Right lung (tissue), 5 donors: ENCODE data around the gene SMIM13. TPM values are rescaled to one million over a fixed set of nuclear protein-coding genes. Genes with fewer than 3 reads are reported as not detected.
A peak's percentile ranks its signal among the peaks of the same experiment; 100 is the strongest.
"Not testable (repeated sequence)": the region's sequence is repeated elsewhere in the genome, so short reads cannot be mapped to it uniquely, and the experiment has no call there.

ENCODE experiments used
- DNase-seq, 2 donors: peaks; one replicate each; pipeline ENCODE4 v3.0.0-alpha.2; 2013
- polyA plus RNA-seq, 5 donors: library from polyadenylated mRNA; unstranded; fragments of 120-200 nt; gene quantifications; one replicate each; pipeline versions ENCODE4 v1.2.1 to v1.2.3, GENCODE V29; 2013; ENCODE audit warnings: inconsistent platforms in 1 of 5, low replicate concordance in 1 of 5; ENCODE audit not compliant: insufficient read length in 5 of 5, insufficient read depth in 1 of 5

SMIM13 gene
- polyA plus RNA-seq, 5 donors = 12.9 to 17.5 (median 16.4) TPM

DNA sequence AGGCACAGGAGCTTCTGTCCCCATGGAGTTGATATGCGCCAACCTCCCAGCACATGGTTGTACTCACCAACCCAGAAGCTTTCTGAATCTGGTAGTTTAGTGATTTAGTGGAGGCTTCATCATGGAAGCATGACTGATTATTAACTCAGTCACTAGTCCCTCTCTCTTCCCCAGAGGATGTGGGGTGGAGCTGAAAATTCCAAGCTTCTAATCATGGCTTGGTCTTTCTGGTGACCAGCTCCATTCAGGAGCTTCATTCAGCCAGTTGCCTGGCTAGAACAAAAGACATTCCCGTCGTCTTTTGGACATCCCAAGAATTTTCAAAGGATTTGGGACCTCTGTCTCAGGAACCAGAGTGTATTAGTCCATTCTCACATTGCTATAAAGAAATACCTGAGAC, 13.3 kb upstream of the SMIM13 start:
- DNase-seq = no peak

DNA sequence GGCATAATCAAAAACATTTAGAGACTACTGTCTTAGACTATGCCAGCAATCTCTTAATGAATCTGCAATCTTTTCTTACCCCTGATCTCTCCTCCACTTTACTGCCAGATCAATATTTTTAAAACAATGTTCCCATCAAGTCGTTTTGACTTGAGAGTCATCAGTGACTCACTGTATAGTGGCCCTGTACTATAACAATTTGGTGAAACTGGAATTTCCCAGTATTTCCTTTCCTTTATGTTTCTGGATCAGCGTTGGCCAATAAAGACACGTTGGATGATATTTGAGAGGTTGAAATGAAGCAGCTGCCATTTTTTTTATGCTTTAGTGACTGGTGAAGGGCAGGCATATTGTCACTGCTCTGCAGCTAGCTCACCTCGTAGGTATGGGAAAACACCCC, 10.1 kb upstream of the SMIM13 start:
- no peak for DNase-seq

GRCh38 chr6:11083956-11084355, 9.7 kb upstream of the SMIM13 start:
- no peak for DNase-seq

DNA sequence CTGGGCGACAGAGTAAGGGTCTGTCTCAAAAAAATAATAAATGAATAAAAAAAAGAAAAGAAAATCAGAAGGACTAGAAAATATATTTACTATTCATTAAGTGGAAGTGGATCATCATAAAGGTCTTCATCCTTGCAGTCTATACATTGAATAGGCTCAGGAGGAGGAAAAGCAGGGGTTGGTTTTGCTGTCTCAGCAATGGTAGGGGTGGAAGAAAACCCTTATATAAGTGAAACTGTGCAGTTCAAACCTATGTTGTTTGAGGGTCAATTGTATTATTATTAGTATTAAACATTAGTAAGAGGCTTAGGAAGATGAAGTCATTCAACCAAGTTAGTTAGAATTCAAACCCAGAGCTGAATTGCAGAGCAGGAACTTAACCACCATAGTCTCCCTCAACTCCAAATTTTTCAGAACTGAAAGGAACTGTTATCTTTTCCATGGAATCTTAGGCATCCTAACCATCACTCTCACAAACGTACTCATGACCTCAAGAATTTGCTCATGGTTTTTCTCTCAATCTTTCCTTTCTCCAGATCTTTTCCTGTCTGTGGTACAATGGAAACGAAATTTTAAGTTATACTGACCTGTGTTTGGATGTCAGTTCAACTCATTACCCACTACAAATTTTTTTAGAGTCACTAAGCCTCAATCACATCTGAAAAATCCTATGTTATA, 7.7 kb upstream of the SMIM13 start:
- no peak for DNase-seq

DNA sequence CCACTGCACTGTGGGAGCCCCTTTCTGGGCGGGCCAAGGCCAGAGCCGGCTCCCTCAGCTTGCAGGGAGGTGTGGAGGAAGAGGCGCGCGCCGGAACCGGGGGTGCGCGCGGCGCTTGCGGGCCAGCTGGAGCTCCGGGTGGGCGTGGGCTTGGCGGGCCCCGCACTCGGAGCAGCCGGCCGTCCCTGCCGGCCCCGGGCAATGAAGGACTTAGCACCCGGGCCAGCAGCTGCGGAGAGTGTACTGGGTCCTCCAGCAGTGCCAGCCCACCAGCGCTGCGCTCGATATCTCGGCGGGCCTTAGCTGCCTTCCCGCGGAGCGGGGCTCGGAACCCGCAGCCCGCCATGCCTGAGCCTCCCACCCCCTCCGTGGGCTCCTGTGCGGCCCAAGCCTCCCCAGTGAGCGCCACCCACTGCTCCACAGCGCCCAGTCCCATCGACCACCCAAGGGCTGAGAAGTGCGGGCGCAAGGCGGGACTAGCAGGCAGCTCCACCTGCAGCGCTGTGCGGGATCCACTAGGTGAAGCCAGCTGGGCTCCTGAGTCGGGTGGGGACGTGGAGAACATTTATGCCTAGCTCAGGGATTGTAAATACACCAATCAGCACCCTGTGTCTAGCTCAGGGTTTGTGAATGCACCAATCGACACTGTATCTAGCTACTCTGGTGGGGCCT, 6.4 kb upstream of the SMIM13 start:
- DNase-seq = not testable (repeated sequence)

- DNase-seq = no peak
These were observed 3.9 kb upstream of the SMIM13 start for GRCh38 chr6:11089695-11090094.

DNA sequence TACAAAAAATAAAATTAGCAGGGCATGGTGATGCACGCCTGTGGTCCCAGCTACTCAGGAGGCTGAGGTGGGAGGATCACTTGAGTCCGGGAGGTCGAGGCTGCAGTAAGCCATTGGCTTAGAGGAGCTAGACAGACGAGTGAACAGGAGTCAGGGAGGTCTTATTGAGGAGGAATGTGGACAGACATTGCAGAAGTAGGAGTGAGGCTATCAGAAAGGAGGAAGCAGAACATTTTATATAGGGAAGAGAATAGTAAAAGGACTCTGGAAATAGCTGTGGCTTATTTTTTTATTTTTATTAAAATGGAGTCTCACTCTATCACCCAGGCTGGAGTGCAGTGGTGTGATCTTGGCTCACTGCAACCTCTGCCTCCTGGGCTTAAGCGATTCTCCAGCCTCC, 2.5 kb upstream of the SMIM13 start:
- not testable (repeated sequence) for DNase-seq

GRCh38 chr6:11092668-11093375, 812 bp upstream of the SMIM13 start:
- no peak for DNase-seq

GRCh38 chr6:11093376-11093625, 333 bp upstream of the SMIM13 start:
- no peak for DNase-seq

- DNase-seq = peak; percentile 30 to 42
These were observed 797 bp downstream of the SMIM13 start for GRCh38 chr6:11094411-11094851.

DNA sequence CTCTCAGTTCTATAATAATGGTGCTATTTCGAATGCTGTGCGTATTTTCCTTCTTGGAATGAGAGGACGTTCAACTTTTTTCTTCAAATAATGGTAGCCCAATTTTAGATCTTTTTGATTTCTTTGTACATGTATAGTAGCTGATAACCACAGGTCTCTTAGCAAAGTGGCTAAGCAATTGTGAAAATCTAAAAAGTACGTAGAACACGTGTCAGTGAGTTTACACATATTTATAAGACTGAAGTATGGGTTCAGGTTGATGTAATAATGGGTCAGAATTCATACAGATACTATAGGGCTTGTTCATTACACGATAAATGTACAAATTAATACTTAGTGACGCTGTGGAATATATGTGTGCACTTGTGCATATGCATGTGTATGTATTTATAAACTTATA, 1.3 kb downstream of the SMIM13 start:
- no peak for DNase-seq

DNA sequence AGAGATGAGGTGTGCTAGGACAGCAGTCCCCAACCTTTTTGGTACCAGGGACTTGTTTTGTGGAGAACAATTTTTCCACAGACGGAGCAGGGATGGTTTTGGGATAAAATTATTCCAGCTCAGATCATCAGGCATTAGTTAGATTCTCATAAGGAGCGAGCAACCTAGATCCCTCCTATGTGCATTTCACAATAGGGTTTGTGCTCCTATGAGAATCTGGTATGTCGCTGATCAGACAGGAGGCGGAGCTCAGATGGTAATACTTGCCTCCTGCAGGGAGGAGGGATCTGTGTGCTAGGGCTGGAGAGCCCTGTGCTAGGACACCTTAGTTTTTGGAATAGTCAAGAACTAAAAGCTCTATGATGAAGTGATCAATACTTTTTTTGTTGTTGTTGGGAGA, 2.5 kb downstream of the SMIM13 start:
- no peak for DNase-seq

DNA sequence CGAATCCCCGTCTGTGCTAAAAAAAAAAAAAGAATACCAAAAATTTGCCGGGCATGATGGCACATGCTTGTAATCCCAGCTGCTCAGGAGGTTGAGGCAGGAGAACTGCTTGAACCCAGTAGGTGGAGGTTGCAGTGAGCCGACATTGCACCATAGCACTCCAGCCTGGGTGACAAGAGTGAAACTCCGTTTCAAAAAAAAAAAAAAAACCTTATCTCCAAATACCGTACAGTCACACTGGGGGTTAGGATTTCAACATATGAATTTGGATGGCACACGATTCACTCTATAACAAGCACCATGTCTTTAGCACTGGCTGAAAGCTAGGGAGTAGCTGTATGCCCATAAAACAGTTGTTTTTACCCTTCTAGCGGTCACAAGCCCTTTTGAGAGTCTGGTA, 3.8 kb downstream of the SMIM13 start:
- no peak for DNase-seq

- no peak for DNase-seq
These were observed 4.4 kb downstream of the SMIM13 start for GRCh38 chr6:11098004-11098403.

- DNase-seq = no peak
These were observed 7.8 kb downstream of the SMIM13 start for GRCh38 chr6:11101417-11101816.

DNA sequence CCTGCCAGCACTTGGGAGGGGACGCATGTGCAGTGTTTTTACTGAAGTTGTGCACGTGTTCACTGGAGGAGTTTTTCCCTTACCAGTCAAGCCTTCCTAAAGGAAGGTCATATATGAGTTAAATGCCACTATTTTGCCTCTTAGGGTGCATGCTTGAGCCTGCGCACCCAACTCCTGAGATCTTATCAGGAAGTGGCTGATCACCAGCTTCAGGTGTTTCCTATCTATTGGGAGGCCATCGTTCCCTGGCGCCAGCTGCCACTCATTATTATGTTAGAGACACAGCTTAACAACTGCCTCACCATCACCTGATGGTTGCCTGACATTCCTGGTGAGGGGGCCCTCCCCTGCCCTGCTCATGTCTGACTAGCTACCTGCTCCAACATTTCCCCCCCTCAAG, 9.4 kb downstream of the SMIM13 start:
- no peak for DNase-seq

GRCh38 chr6:11108726-11109125, 15.1 kb downstream of the SMIM13 start:
- DNase-seq = no peak

GRCh38 chr6:11110921-11111768, 17.5 kb downstream of the SMIM13 start, which contains the start of gene ERVFRD-1:
Gene ERVFRD-1 (minus strand): TSS chr6:11111725. CDS start chr6:11105310, 6,415 bp downstream.
- DNase-seq = no peak

DNA sequence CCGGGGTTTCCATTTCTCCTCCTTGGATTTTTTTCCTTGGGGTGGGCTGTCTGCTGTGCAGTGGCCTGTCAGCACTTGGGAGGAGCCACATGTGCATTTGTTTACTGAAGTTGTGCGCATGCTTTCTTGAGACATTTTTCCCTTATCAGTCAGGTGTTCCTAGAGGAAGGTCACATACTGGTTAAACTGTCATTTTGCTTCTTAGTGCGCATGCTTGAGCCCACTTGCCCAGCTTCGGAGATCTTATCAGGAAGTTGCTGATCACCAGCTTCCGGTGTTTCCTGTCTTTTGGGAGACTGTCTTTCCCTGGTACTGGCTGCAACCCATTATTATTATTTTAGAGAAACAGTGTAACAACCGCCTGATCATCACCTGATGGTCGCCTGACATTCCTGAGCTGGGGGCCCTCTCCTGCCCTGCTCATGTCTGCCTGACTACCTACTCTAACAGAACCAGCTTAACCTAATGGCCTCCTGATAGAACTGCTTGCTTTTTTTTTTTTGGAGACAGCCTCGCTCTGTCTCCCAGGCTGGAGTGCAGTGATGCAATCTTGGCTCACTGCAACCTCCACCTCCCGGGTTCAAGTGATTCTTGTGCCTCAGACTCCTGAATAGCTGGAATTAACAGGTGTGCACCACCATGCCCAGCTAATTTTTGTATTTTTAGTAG, 18.3 kb downstream of the SMIM13 start:
- no peak for DNase-seq

- no peak for DNase-seq
These were observed 19.4 kb downstream of the SMIM13 start for GRCh38 chr6:11113038-11113437.

GRCh38 chr6:11115808-11116536, 22.3 kb downstream of the SMIM13 start:
- DNase-seq = not testable (repeated sequence)
